K562 (cell line): ENCODE results near the gene PET117. TPM values are rescaled to one million over a fixed set of nuclear protein-coding genes. Genes with fewer than 3 reads are reported as not detected.

Experiments used
- ARID4B ChIP-seq: sonication (generic); formaldehyde crosslinking; IDR thresholded peaks from 2 replicates; pipeline ENCODE4 v1.8.0; 2022; ENCODE audit warnings: mild to moderate bottlenecking, missing genetic modification reagents
- BRCA1 ChIP-seq, 2 experiments: fragments of 450-650 bp in 1 of 2; sonication (generic) in 1 of 2; formaldehyde crosslinking in 1 of 2; IDR thresholded peaks; 2 replicates each; pipeline versions ENCODE4 v1.5.0 to v1.6.1; 2017 to 2020; ENCODE audit warnings: mild to moderate bottlenecking in 1 of 2, missing genetic modification reagents in 1 of 2
- CAMTA2 ChIP-seq: fragments of 250-450 bp; sonication (Bioruptor Pico); conservative IDR thresholded peaks from 2 replicates; pipeline ENCODE4 v1.5.1; 2022
- GABPB2 ChIP-seq: fragments of 250-450 bp; sonication (Bioruptor Pico); conservative IDR thresholded peaks from 2 replicates; pipeline ENCODE4 v1.5.1; 2021; ENCODE audit warnings: mild to moderate bottlenecking
- HDAC1 ChIP-seq, 2 experiments: fragments of 450-650 bp; IDR thresholded peaks; 2 replicates each; pipeline ENCODE4 v1.6.1; 2016 to 2017; ENCODE audit warnings: inconsistent platforms in 1 of 2, mild to moderate bottlenecking in 1 of 2, moderate library complexity in 1 of 2
- L3MBTL2 ChIP-seq: fragments of 450-650 bp; IDR thresholded peaks from 2 replicates; pipeline ENCODE4 v1.6.1; 2016; ENCODE audit warnings: mild to moderate bottlenecking, moderate library complexity
- MEIS2 ChIP-seq: fragments of 450-650 bp; IDR thresholded peaks from 2 replicates; pipeline ENCODE4 v1.6.1; 2014; ENCODE audit warnings: mild to moderate bottlenecking; ENCODE audit not compliant: partially characterized antibody
- POLR2G ChIP-seq: fragments of 200-400 bp; formaldehyde crosslinking; IDR thresholded peaks from 2 replicates; pipeline ENCODE4 v1.6.1; 2017; ENCODE audit warnings: low read depth, mild to moderate bottlenecking, antibody characterized with exemption, low read length, moderate library complexity
- SMARCA5 ChIP-seq: fragments of 450-650 bp; IDR thresholded peaks from 2 replicates; pipeline ENCODE4 v1.6.1; 2016
- SMC3 ChIP-seq: conservative IDR thresholded peaks from 2 replicates; pipeline ENCODE4 v1.6.1; 2011; ENCODE audit warnings: low read depth, low read length, improper control_type of control experiment; ENCODE audit not compliant: insufficient read depth
- STAT5B ChIP-seq: fragments of 250-450 bp; sonication (Bioruptor Pico); IDR thresholded peaks from 2 replicates; pipeline ENCODE4 v1.8.0; 2021; ENCODE audit warnings: mild to moderate bottlenecking, inconsistent platforms
- THRA ChIP-seq: fragments of 450-650 bp; IDR thresholded peaks from 2 replicates; pipeline ENCODE4 v1.6.1; 2017; ENCODE audit warnings: mild to moderate bottlenecking, moderate library complexity
- UBTF ChIP-seq, 2 experiments: IDR thresholded peaks; 2 replicates each; pipeline ENCODE4 v1.6.1; 2012; ENCODE audit warnings: improper control_type of control experiment in 2 of 2, low read depth in 2 of 2, low read length in 2 of 2, borderline replicate concordance in 1 of 2
- ZNF124 ChIP-seq: sonication (generic); formaldehyde crosslinking; IDR thresholded peaks from 2 replicates; pipeline ENCODE4 v1.8.1; 2022; ENCODE audit warnings: missing genetic modification reagents
- ZNF212 ChIP-seq: fragments of 450-650 bp; formaldehyde crosslinking; IDR thresholded peaks from 2 replicates; pipeline ENCODE4 v1.4.0; 2020; ENCODE audit warnings: mild to moderate bottlenecking
- ZNF707 ChIP-seq: fragments of 250-450 bp; sonication (Bioruptor Pico); conservative IDR thresholded peaks from 2 replicates; pipeline ENCODE4 v1.8.0; 2022; ENCODE audit warnings: inconsistent platforms, mild to moderate bottlenecking, moderate library complexity
- polyA plus RNA-seq, 8 experiments: library from polyadenylated mRNA; depleted of rRNA in 4 of 8; stranded (reverse) in 5 of 8; unstranded in 3 of 8; fragments of >200 nt; fragmentation: Nextera tagmentation in 2 of 8; fragmentation: Illumina TruSeq in 1 of 8; extraction: Ambion mirVana in 2 of 8; extraction: Trizol in 1 of 8; gene quantifications; 2 replicates each; pipeline versions ENCODE4 v1.2.1 to v1.2.3, GENCODE V29; 2011 to 2014; ENCODE audit warnings: inconsistent platforms in 1 of 8, missing spikeins in 1 of 8
- total RNA-seq, 7 experiments: library from RNA; depleted of rRNA in 6 of 7; stranded (reverse); fragments of >200 nt in 6 of 7; fragmentation: Illumina TruSeq in 2 of 7; extraction: Trizol in 2 of 7; gene quantifications; 2 replicates each; pipeline versions ENCODE4 v1.2.1 to v1.2.3, GENCODE V29; 2011 to 2021; ENCODE audit warnings: low replicate concordance in 1 of 7
- TF ChIP-seq, protein P1 (sequence below): fragments of 250-450 bp; sonication (Bioruptor Pico); IDR thresholded peaks from 2 replicates; pipeline ENCODE4 v1.5.0; 2022; ENCODE audit warnings: mild to moderate bottlenecking

The PET117 gene
- total and polyA plus RNA-seq, 9 of the 15 experiments (the other 6 are each of a cell fraction or from before 2014, with no cell fraction given) = 7.1 to 18.2 (median 12.4) TPM

GRCh38 chr20:18137412-18138265, at the start of gene PET117, which contains the start of gene KAT14 (continued):
- TF ChIP-seq UBTF (IDR thresholded peaks at IDR 0.05; ENCODE audit: borderline replicate concordance in 1 of 2, low read depth in 2 of 2, low read length in 2 of 2) (no peak; a peak in 1 of 4 replicates), GABPB2 (CRISPR knock-in tag) (no peak), BRCA1 (IDR thresholded peaks at IDR 0.05) (no peak), BRCA1 (CRISPR knock-in tag; IDR thresholded peaks at IDR 0.05) (no peak), CAMTA2 (CRISPR knock-in tag) (no peak), SMARCA5 (no peak), ZNF707 (CRISPR knock-in tag) (no peak), ZNF212 (CRISPR knock-in tag) (no peak), THRA (no peak), HDAC1 (IDR thresholded peaks at IDR 0.05) (peak in 1 of 2 experiments; percentile 68; a peak in 1 of 4 replicates), SMC3 (no peak), ZNF124 (CRISPR knock-in tag) (no peak), STAT5B (no peak), MEIS2 (no peak), ARID4B (peak; percentile 85), POLR2G (peak; percentile 89), L3MBTL2 (peak; percentile 94)
- TF ChIP-seq, protein P1, sequence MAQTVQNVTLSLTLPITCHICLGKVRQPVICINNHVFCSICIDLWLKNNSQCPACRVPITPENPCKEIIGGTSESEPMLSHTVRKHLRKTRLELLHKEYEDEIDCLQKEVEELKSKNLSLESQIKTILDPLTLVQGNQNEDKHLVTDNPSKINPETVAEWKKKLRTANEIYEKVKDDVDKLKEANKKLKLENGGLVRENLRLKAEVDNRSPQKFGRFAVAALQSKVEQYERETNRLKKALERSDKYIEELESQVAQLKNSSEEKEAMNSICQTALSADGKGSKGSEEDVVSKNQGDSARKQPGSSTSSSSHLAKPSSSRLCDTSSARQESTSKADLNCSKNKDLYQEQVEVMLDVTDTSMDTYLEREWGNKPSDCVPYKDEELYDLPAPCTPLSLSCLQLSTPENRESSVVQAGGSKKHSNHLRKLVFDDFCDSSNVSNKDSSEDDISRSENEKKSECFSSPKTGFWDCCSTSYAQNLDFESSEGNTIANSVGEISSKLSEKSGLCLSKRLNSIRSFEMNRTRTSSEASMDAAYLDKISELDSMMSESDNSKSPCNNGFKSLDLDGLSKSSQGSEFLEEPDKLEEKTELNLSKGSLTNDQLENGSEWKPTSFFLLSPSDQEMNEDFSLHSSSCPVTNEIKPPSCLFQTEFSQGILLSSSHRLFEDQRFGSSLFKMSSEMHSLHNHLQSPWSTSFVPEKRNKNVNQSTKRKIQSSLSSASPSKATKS (CRISPR knock-in tag) = no peak
